DND-41 (cell line): Measurements from ENCODE around the gene ARHGEF19.

ENCODE experiments used
- EZH2 ChIP-seq: IDR thresholded peaks from 3 replicates; pipeline ENCODE4 v1.6.1; 2012; ENCODE audit warnings: borderline replicate concordance, low read depth, mild to moderate bottlenecking, moderate library complexity, low read length, inconsistent platforms; ENCODE audit not compliant: severe bottlenecking
- TF ChIP-seq, protein P1 (sequence below): IDR thresholded peaks from 2 replicates; pipeline ENCODE4 v1.5.1; 2012; ENCODE audit warnings: borderline replicate concordance, low read length, moderate library complexity, mild to moderate bottlenecking; ENCODE audit not compliant: poor library complexity, severe bottlenecking; ENCODE audit errors: extremely low read depth

DNA sequence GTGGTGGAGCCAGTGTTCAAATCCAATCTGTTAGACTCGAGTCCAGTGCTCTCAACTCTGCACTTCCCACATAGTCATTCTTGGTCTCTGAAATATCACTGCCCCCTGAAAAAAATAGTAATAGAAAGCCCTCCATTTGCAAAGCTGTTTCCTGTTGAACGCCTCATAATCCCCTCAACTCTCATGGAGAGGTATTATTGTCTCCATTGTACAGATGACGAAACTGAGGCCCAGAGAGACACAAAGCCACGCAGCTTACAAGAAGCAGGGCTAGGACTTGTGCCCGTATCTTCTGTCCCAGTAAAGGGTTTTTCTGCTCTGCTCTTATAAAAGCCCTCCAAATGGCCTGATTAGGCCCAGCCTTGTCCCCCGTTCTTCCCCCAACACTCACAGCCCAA lies 6.2 kb upstream of the ARHGEF19 start:
- TF ChIP-seq EZH2, result no peak
- TF ChIP-seq, protein P1, sequence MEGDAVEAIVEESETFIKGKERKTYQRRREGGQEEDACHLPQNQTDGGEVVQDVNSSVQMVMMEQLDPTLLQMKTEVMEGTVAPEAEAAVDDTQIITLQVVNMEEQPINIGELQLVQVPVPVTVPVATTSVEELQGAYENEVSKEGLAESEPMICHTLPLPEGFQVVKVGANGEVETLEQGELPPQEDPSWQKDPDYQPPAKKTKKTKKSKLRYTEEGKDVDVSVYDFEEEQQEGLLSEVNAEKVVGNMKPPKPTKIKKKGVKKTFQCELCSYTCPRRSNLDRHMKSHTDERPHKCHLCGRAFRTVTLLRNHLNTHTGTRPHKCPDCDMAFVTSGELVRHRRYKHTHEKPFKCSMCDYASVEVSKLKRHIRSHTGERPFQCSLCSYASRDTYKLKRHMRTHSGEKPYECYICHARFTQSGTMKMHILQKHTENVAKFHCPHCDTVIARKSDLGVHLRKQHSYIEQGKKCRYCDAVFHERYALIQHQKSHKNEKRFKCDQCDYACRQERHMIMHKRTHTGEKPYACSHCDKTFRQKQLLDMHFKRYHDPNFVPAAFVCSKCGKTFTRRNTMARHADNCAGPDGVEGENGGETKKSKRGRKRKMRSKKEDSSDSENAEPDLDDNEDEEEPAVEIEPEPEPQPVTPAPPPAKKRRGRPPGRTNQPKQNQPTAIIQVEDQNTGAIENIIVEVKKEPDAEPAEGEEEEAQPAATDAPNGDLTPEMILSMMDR, result no peak
